Measurements from ENCODE around the gene NUCB1. TPM values are rescaled to one million over a fixed set of nuclear protein-coding genes. Genes with fewer than 3 reads are reported as not detected.
"Not testable (repeated sequence)": the region's sequence is repeated elsewhere in the genome, so short reads cannot be mapped to it uniquely, and the experiment has no call there.

Gene NUCB1
- total RNA-seq, 4 donors from 2014 or later: 83.9 to 162 (median 148) TPM

GRCh38 chr19:48918801-48919247 is 18.7 kb downstream of the NUCB1 start:
- Histone ChIP-seq H3K4me3 (no peak overlapping the region), H3K27ac (no peak overlapping the region), H3K9me3 (no peaks in the 10 kb centered on the region), H3K36me3 (peaks cover 0 to 80% of the 10 kb centered on the region in 2 donors), H3K27me3 (no peaks in the 10 kb centered on the region), H3K4me1 (no peaks in the 10 kb centered on the region)
- ATAC-seq (peak; percentile 23 to 31), DNase-seq (no peak)
- TF ChIP-seq, protein P1, sequence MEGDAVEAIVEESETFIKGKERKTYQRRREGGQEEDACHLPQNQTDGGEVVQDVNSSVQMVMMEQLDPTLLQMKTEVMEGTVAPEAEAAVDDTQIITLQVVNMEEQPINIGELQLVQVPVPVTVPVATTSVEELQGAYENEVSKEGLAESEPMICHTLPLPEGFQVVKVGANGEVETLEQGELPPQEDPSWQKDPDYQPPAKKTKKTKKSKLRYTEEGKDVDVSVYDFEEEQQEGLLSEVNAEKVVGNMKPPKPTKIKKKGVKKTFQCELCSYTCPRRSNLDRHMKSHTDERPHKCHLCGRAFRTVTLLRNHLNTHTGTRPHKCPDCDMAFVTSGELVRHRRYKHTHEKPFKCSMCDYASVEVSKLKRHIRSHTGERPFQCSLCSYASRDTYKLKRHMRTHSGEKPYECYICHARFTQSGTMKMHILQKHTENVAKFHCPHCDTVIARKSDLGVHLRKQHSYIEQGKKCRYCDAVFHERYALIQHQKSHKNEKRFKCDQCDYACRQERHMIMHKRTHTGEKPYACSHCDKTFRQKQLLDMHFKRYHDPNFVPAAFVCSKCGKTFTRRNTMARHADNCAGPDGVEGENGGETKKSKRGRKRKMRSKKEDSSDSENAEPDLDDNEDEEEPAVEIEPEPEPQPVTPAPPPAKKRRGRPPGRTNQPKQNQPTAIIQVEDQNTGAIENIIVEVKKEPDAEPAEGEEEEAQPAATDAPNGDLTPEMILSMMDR (IDR thresholded peaks at IDR 0.05 in 4 of 5, conservative IDR thresholded peaks at IDR 0.05 in 1 of 5): no peak
- TF ChIP-seq POLR2A (IDR thresholded peaks at IDR 0.05): no peak
- in situ Hi-C loops (cut with MboI; ENCODE audit: low sequenced_read_pairs in 4 of 4): no loop called here
- intact Hi-C loops (cut with DNase I; ENCODE audit: low total_unique reads): no loop called here

DNA sequence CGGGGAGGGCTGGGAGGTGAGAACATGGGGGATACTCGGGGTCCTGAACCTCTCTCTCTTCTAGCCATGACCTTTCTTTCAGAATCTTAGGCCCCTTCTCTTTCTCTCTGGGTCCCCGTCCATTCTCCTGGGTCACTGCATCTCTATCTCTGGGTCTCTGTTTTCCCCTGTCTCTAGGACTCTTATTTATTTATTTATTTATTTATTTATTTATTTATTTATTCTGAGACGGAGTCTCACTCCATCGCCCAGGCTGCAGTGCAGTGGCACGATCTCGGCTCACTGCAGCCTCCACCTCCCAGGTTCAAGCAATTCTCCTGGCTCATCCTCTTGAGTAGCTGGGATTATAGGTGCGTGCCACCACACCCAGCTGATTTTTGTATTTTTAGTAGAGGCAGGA is 19.2 kb downstream of the NUCB1 start:
- DNase-seq; H3K27ac ChIP-seq; ATAC-seq; H3K4me3 ChIP-seq; H3K4me1 ChIP-seq; intact Hi-C loops (cut with DNase I; ENCODE audit: low total_unique reads); H3K27me3 ChIP-seq; in situ Hi-C loops (cut with MboI; ENCODE audit: low sequenced_read_pairs in 4 of 4); H3K9me3 ChIP-seq: not testable (repeated sequence)
- H3K36me3 ChIP-seq: peaks cover 0 to 77% of the 10 kb centered on the region in 2 donors

GRCh38 chr19:48920949-48921348 is 20.8 kb downstream of the NUCB1 start:
- H3K9me3 ChIP-seq: no peaks in the 10 kb centered on the region
- H3K36me3 ChIP-seq: peaks cover 0 to 61% of the 10 kb centered on the region in 2 donors
- no peak for ATAC-seq

GRCh38 chr19:48921721-48922500 is 21.8 kb downstream of the NUCB1 start:
- in situ Hi-C loops (cut with MboI; ENCODE audit: low sequenced_read_pairs in 4 of 4) (no loop called here), intact Hi-C loops (cut with DNase I; ENCODE audit: low total_unique reads) (no loop called here)
- H3K9me3 ChIP-seq: no peaks in the 10 kb centered on the region
- no peaks in the 10 kb centered on the region for H3K27me3 ChIP-seq
- DNase-seq: no peak
- H3K36me3 ChIP-seq: peaks cover 0 to 52% of the 10 kb centered on the region in 2 donors
- no peaks in the 10 kb centered on the region for H3K4me1 ChIP-seq
- TF ChIP-seq, protein P1 (IDR thresholded peaks at IDR 0.05 in 4 of 5, conservative IDR thresholded peaks at IDR 0.05 in 1 of 5): no peak
- TF ChIP-seq POLR2A (IDR thresholded peaks at IDR 0.05): no peak
- no peak for ATAC-seq
- no peak overlapping the region for H3K27ac ChIP-seq
- no peak overlapping the region for H3K4me3 ChIP-seq

More at GRCh38 chr19:48920949-48921348, 20.8 kb downstream of the NUCB1 start:
- TF ChIP-seq POLR2A (IDR thresholded peaks at IDR 0.05): no peak
- TF ChIP-seq, protein P1 (IDR thresholded peaks at IDR 0.05 in 4 of 5, conservative IDR thresholded peaks at IDR 0.05 in 1 of 5): no peak
- no peak overlapping the region for H3K27ac ChIP-seq
- no peak overlapping the region for H3K4me3 ChIP-seq
- H3K4me1 ChIP-seq: no peaks in the 10 kb centered on the region
- H3K27me3 ChIP-seq: no peaks in the 10 kb centered on the region
- intact Hi-C loops (cut with DNase I; ENCODE audit: low total_unique reads): no loop called here
- in situ Hi-C loops (cut with MboI; ENCODE audit: low sequenced_read_pairs in 4 of 4): no loop called here
- no peak for DNase-seq

DNA sequence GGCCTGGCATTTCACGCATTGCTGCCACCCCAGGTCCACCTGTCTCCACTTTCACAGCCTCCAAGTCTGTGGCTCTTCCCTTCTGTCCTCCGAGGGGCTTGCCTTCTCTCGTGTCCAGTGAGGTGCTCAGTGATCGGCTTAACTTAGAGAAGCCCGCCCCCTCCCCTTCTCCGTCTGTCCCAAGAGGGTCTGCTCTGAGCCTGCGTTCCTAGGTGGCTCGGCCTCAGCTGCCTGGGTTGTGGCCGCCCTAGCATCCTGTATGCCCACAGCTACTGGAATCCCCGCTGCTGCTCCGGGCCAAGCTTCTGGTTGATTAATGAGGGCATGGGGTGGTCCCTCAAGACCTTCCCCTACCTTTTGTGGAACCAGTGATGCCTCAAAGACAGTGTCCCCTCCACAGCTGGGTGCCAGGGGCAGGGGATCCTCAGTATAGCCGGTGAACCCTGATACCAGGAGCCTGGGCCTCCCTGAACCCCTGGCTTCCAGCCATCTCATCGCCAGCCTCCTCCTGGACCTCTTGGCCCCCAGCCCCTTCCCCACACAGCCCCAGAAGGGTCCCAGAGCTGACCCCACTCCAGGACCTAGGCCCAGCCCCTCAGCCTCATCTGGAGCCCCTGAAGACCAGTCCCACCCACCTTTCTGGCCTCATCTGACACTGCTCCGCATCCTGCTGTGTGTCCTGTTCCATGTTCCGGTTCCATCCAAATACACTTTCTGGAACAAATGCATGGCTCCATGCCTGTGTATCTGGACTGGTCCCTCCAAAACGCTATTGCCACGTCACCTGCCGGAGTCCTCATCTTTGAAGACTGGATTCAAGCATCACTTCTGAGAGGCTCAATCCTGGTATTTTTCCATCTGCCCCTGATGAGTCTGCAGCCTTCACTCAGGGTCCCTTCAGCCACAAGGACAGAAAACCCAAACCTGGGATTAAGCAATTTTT is 22.7 kb downstream of the NUCB1 start:
- ATAC-seq (no peak), DNase-seq (no peak)
- Histone ChIP-seq H3K27me3 (no peaks in the 10 kb centered on the region), H3K27ac (no peak overlapping the region), H3K9me3 (no peaks in the 10 kb centered on the region), H3K36me3 (peaks cover 0 to 52% of the 10 kb centered on the region in 2 donors), H3K4me1 (no peaks in the 10 kb centered on the region), H3K4me3 (no peak overlapping the region)
- in situ Hi-C loops (cut with MboI; ENCODE audit: low sequenced_read_pairs in 4 of 4): no loop called here
- TF ChIP-seq POLR2A (IDR thresholded peaks at IDR 0.05): no peak
- TF ChIP-seq, protein P1 (IDR thresholded peaks at IDR 0.05 in 4 of 5, conservative IDR thresholded peaks at IDR 0.05 in 1 of 5): no peak
- intact Hi-C loops (cut with DNase I; ENCODE audit: low total_unique reads): no loop called here
